Heart left ventricle (tissue), 16 donors: ENCODE data around the gene DCAF12L2. TPM values are rescaled to one million over a fixed set of nuclear protein-coding genes. Genes with fewer than 3 reads are reported as not detected.
A peak's percentile ranks its signal among the peaks of the same experiment; 100 is the strongest.

Source experiments
- ATAC-seq, 4 donors: fragments of 200-7000 bp; cut with Tn5 transposase; one replicate each; pipeline ENCODE4 v1.9.1; 2020 to 2022; ENCODE audit warnings: moderate library complexity in 4 of 4, mild to moderate bottlenecking in 3 of 4, moderate number of reproducible peaks in 1 of 4
- DNase-seq, 5 donors: peaks; one replicate each; pipeline ENCODE4 v3.0.0-alpha.2; 2020
- H3K27ac ChIP-seq, 12 donors: fragments of 200-600 bp; sonication (generic) in 4 of 12; one replicate each; pipeline versions ENCODE4 v1.5.0 to v1.8.0; 2016 to 2022; ENCODE audit warnings: mild to moderate bottlenecking in 2 of 12
- H3K27me3 ChIP-seq, 9 donors: fragments of 200-600 bp; sonication (generic) in 2 of 9; one replicate each; pipeline versions ENCODE4 v1.5.1 to v1.8.0; 2016 to 2022; ENCODE audit warnings: mild to moderate bottlenecking in 3 of 9
- H3K36me3 ChIP-seq, 9 donors: fragments of 200-600 bp; sonication (generic) in 2 of 9; one replicate each; pipeline versions ENCODE4 v1.5.0 to v1.8.0; 2018 to 2022; ENCODE audit warnings: mild to moderate bottlenecking in 2 of 9
- H3K4me1 ChIP-seq, 12 donors: fragments of 200-600 bp; sonication (generic) in 4 of 12; one replicate each; pipeline versions ENCODE4 v1.5.0 to v1.8.0; 2016 to 2022; ENCODE audit warnings: mild to moderate bottlenecking in 3 of 12
- H3K4me3 ChIP-seq, 12 donors: fragments of 200-600 bp; sonication (generic) in 4 of 12; one replicate each; pipeline versions ENCODE4 v1.5.0 to v1.8.0; 2017 to 2022; ENCODE audit warnings: mild to moderate bottlenecking in 9 of 12, moderate library complexity in 4 of 12
- H3K9me3 ChIP-seq, 12 donors: fragments of 200-600 bp; sonication (generic) in 4 of 12; one replicate each; pipeline versions ENCODE4 v1.5.0 to v1.8.0; 2016 to 2022; ENCODE audit warnings: mild to moderate bottlenecking in 1 of 12
- CTCF ChIP-seq, 12 donors: fragments of 200-600 bp; sonication (generic) in 4 of 12; IDR thresholded peaks; one replicate each; pipeline versions ENCODE4 v1.5.0 to v1.8.0; 2018 to 2022; ENCODE audit warnings: antibody characterized with exemption in 12 of 12, mild to moderate bottlenecking in 5 of 12
- POLR2A ChIP-seq, 2 donors: fragments of 450-650 bp; IDR thresholded peaks; one replicate each; pipeline ENCODE4 v1.6.1; 2017; ENCODE audit warnings: antibody characterized with exemption in 2 of 2, mild to moderate bottlenecking in 2 of 2, moderate library complexity in 2 of 2
- WGBS, 4 donors: extraction: QIAGEN DNeasy Blood & Tissue Kit in 2 of 4; methylation state at CpG; one replicate each; pipeline versions ENCODE4 v1.1.5 to v1.1.7; 2013 to 2018; 5-methylcytosine and 5-hydroxymethylcytosine counted together
- intact Hi-C, 10 donors: fragments of 100-400 bp; cut with DNase I; formaldehyde crosslinking; loops; one replicate each; pipeline versions ENCODE4 v1.11.1 to v1.14.2; 2022
- polyA plus RNA-seq, 2 donors: library from polyadenylated mRNA; stranded (reverse); fragments of 200-250 nt; gene quantifications; one replicate each; pipeline ENCODE4 v1.2.3, GENCODE V29; 2013
- total RNA-seq, 9 donors: library from RNA; depleted of rRNA in 2 of 9; stranded (reverse); fragments of >200 nt in 2 of 9; fragmentation: NEBNext Ultra II Directional in 3 of 9; extraction: Animal tissue kit (Norgen Biotek cat#: 25700) in 3 of 9; gene quantifications; one replicate each; pipeline versions ENCODE4 v1.1.0 to v1.2.4, GENCODE V29; 2016 to 2023
- donor health status: ischemic (EF 13 %, LVEDD 7.1; RV severe dilation, severe dysfunction).
- donor health status: healthy with polysubstance abuse.
- donor health status: DM: no; HTN: yes; CAD: no.
- donor health status: DM: no; HTN: no; CAD: no.
- donor health status: ischemic (EF 25% LVEDD 6.9; RV normal size, moderate dysfunction).
- donor health status: ischemic (EF 25% LVEDD 5.7; RV mildly dilated, moderate dysfunction).
- donor health status: healthy.
- donor health status: DM: yes; HTN: yes; CAD: no.
- donor health status: ischemic (EF 35%, LVEDD 5.7; RV mildly dilated, moderate dysfunction).
- donor health status: nonischemic (EF 11% LVEDD 7.7; RV severe dilation, severe dysfunction).
- donor health status: DM: yes; HTN: yes; CAD: no.
- donor health status: PGD.
- donor health status: ischemic (EF 29% LVEDD 5.4; RV normal size, mild dysfunction).
- donor health status: nonischemic (EF 23%, LVEDD 6.1; RV moderate dilation, normal function).

DCAF12L2 gene
- total and polyA plus RNA-seq, 11 donors = 0.04 to 0.16 (median 0.09) TPM; not detected in 7

DNA sequence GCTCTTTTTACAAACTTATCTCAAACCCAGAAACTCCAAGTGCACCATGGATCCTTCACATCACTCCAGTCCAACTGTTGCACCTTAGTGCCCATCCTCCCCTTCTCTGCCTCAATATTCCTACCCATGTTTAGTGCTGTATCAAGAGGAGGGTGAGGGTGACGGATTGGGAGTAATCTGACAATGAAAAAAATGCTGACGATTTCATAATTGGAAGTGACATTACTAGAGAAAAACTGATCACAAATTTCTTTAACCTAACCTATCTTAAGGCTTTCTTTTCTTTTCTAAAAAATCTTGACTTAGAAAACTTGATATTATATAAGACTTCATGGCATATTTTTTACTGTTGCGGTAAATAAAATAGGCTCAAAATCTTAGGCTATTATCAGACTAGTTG is 1.5 kb upstream of the DCAF12L2 start:
- ATAC-seq (no peak), DNase-seq (no peak)
- Histone ChIP-seq H3K4me3 (no peak overlapping the region), H3K4me1 (no peaks in the 10 kb centered on the region), H3K27me3 (peaks cover 0 to 5% (median 0%) of the 10 kb centered on the region in 9 donors), H3K36me3 (no peaks in the 10 kb centered on the region), H3K9me3 (no peaks in the 10 kb centered on the region), H3K27ac (no peak overlapping the region)
- TF ChIP-seq POLR2A (IDR thresholded peaks at IDR 0.05) = no peak
- WGBS, 4 donors = 65 to 91% (median 75%) methylated on average over 3 of the region's 3 CpGs
- intact Hi-C loops = no loop called here

DNA sequence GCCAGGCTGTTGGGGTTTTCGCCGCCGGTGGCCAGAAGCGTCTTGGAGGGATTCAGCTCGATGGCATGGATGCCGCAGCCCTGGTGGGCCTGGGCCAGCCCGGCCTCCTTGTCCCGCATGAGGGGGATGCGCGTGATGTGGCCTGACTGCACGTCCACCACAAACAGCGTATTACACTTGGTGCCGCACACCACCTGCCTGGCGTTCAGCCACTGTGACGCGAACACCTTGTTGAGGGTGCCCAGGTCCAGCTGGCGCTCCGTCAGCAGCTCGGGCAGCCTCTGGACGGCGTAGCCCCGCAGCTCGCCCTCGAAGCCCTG is 728 bp downstream of the DCAF12L2 start:
- H3K9me3 ChIP-seq = no peaks in the 10 kb centered on the region
- H3K27me3 ChIP-seq = peaks cover 0 to 5% (median 0%) of the 10 kb centered on the region in 9 donors
- peak overlapping the region in 7 of 12 donors; percentile 16 to 43 (median 36) for H3K4me3 ChIP-seq
- no peak for TF ChIP-seq CTCF (IDR thresholded peaks at IDR 0.05)
- H3K4me1 ChIP-seq = no peaks in the 10 kb centered on the region
- no peaks in the 10 kb centered on the region for H3K36me3 ChIP-seq
- intact Hi-C loops = no loop called here
- no peak overlapping the region for H3K27ac ChIP-seq
- 60 to 82% (median 62%) methylated on average over 10 to 24 of the region's 24 CpGs for WGBS, 4 donors
- DNase-seq (peak in 1 of 5 donors; percentile 21), ATAC-seq (no peak)

DNA sequence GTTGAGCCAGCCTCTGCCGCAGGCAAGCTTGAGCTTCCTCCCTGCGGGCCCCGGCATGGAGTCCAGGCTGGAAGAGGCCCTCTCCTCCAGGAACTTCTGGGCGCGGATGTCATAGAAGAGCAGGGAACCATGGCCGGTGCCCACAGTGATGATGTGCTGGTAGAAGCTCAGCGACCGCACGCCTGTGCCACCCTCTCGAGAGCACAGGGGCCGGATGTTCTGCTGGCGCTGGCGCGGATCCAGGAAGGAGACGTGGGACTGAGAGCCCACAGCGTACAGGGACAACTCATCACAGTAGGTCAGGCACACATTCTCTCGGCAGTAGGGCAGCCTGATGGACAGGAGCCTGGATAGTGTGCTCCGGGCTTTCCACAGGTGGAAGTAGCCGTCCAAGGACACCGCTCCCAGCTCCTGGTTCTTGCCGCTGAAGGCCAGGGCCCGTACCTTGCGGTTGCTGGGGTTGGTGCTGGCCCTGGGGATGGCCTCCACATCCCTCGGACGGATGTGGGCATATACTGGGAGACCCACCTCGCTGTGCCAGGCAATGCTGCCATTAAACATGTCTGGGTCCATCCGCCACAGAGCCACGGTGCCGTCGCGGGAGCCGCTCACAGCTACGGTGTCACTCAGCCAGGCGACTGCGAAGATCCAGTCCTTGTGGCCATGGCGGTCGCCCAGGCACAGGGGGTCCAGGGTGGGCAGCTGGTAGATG is 1.2 kb downstream of the DCAF12L2 start:
- DNase-seq (peak in 1 of 5 donors; percentile 40), ATAC-seq (no peak)
- intact Hi-C loops = no loop called here
- no peak overlapping the region for H3K4me3 ChIP-seq
- peaks cover 0 to 5% (median 0%) of the 10 kb centered on the region in 9 donors for H3K27me3 ChIP-seq
- no peaks in the 10 kb centered on the region for H3K36me3 ChIP-seq
- H3K27ac ChIP-seq = no peak overlapping the region
- no peaks in the 10 kb centered on the region for H3K9me3 ChIP-seq
- H3K4me1 ChIP-seq = no peaks in the 10 kb centered on the region
- TF ChIP-seq POLR2A (IDR thresholded peaks at IDR 0.05) (no peak), CTCF (IDR thresholded peaks at IDR 0.05) (no peak)
- 89 to 96% (median 93%) methylated on average over 26 to 37 of the region's 37 CpGs for WGBS, 4 donors

- H3K27ac ChIP-seq = no peak overlapping the region
- no peak overlapping the region for H3K4me3 ChIP-seq
- H3K9me3 ChIP-seq = no peaks in the 10 kb centered on the region
- no peaks in the 10 kb centered on the region for H3K4me1 ChIP-seq
- ATAC-seq = no peak
- no peaks in the 10 kb centered on the region for H3K36me3 ChIP-seq
- H3K27me3 ChIP-seq = peaks cover 0 to 5% (median 0%) of the 10 kb centered on the region in 9 donors
- TF ChIP-seq CTCF (IDR thresholded peaks at IDR 0.05) (no peak), POLR2A (IDR thresholded peaks at IDR 0.05) (no peak)
- intact Hi-C loops = no loop called here
- DNase-seq = no peak
- 78 to 85% (median 81%) methylated on average over 9 of the region's 9 CpGs for WGBS, 4 donors
These were observed 1.9 kb downstream of the DCAF12L2 start for GRCh38 chrX:126164226-126164625.

DNA sequence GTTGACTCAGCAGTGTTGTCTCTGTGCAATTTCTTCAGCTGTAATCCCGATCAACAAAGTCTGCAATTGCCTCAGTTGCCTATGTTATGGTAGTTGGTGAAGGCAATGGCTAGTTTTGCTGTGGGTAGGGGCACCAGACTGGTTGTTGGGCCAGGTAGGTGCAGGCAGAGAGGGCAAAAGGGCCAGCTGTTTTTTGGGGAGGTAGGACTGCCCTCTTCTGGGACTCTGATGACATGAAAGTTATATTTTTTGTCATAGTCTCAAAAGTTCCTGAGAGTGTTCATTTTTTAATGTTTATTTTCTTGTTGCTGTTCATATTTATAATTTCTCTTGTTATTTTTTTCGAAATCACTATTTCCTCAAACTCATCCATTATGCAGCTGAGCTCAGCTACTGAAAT is 25.1 kb downstream of the DCAF12L2 start:
- TF ChIP-seq POLR2A (IDR thresholded peaks at IDR 0.05) (no peak), CTCF (IDR thresholded peaks at IDR 0.05) (no peak)
- H3K4me3 ChIP-seq = no peak overlapping the region
- H3K27me3 ChIP-seq = no peaks in the 10 kb centered on the region
- H3K9me3 ChIP-seq = peaks cover 0 to 7% (median 0%) of the 10 kb centered on the region in 12 donors
- H3K4me1 ChIP-seq = no peaks in the 10 kb centered on the region
- DNase-seq (no peak), ATAC-seq (no peak)
- WGBS, 4 donors = 21 to 56% (median 38%) methylated on average over 2 of the region's 2 CpGs
- intact Hi-C loops = no loop called here
- no peak overlapping the region for H3K27ac ChIP-seq
- no peaks in the 10 kb centered on the region for H3K36me3 ChIP-seq
